ENCODE results near the gene VPS29. TPM values are rescaled to one million over a fixed set of nuclear protein-coding genes. Genes with fewer than 3 reads are reported as not detected.

VPS29 gene
- total and polyA plus RNA-seq, 9 of the 15 experiments (the other 6 are each of a cell fraction or from before 2014, with no cell fraction given): 85.8 to 638 (median 272) TPM

DNA sequence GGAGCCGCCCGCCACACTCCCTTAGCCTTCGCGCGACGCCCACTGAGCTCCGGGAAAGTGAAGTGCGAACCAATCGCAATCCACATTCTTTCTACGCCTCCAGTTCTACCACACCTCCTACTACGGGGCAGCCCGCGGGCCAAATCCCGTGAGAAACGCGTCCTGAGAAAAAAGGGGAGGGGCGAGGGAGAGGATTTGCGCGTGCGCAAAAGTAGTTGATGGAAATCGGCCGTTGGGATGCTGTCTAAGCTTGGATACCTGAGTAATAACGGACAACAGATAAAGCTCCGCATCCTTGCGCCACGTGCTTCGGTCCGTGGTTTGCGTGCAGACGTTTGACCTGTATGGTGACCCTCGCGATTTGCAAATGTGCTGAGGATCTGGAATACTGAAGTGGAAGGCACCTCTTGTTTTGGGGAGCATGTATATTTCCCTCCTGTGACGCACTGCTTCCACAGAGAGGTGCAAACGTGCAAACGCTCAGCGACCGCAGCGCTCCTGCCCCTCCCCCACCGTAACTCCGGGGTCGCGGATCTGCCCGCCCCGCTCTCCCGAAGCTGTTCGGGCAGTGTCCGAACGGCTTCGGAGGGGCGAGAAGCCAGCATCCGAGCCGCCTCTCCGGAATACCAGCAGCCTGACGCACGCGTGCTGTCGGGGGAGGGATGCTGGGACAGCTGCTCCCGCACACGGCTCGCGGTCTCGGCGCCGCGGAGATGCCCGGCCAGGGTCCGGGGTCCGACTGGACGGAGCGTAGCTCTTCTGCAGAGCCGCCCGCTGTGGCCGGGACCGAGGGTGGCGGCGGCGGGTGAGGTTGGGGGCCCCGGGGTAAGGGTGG, 33.5 kb downstream of the VPS29 start, which contains the start of the genes FAM216A and GPN3 (continued):
- peak; percentile 29 for TF ChIP-seq CCNT2 (IDR thresholded peaks at IDR 0.05; ENCODE audit: borderline replicate concordance, extremely low read depth, insufficient read length, low read depth, low read length)
- TF ChIP-seq POLR2H (tag; IDR thresholded peaks at IDR 0.05; ENCODE audit: low read depth): peak; percentile 73
- TF ChIP-seq, protein P1, sequence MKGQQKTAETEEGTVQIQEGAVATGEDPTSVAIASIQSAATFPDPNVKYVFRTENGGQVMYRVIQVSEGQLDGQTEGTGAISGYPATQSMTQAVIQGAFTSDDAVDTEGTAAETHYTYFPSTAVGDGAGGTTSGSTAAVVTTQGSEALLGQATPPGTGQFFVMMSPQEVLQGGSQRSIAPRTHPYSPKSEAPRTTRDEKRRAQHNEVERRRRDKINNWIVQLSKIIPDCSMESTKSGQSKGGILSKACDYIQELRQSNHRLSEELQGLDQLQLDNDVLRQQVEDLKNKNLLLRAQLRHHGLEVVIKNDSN (CRISPR knock-in tag; IDR thresholded peaks at IDR 0.05): peak; percentile 83
- peak; percentile 50 for TF ChIP-seq SMAD1 (IDR thresholded peaks at IDR 0.05; ENCODE audit: low read depth, low read length, partially characterized antibody)
- TF ChIP-seq ZBTB1 (CRISPR knock-in tag; IDR thresholded peaks at IDR 0.05; ENCODE audit: borderline replicate concordance, low read depth): peak; percentile 67; the same call in 1 of the 2 replicates
- 0 out of 2 replicates have a peak, but pooled peaks have one; percentile 15 for TF ChIP-seq KDM2B (CRISPR knock-in tag; IDR thresholded peaks at IDR 0.05)
- peak; percentile 20 for TF ChIP-seq SMAD4 (CRISPR knock-in tag; conservative IDR thresholded peaks at IDR 0.05)
- TF ChIP-seq, protein P2, sequence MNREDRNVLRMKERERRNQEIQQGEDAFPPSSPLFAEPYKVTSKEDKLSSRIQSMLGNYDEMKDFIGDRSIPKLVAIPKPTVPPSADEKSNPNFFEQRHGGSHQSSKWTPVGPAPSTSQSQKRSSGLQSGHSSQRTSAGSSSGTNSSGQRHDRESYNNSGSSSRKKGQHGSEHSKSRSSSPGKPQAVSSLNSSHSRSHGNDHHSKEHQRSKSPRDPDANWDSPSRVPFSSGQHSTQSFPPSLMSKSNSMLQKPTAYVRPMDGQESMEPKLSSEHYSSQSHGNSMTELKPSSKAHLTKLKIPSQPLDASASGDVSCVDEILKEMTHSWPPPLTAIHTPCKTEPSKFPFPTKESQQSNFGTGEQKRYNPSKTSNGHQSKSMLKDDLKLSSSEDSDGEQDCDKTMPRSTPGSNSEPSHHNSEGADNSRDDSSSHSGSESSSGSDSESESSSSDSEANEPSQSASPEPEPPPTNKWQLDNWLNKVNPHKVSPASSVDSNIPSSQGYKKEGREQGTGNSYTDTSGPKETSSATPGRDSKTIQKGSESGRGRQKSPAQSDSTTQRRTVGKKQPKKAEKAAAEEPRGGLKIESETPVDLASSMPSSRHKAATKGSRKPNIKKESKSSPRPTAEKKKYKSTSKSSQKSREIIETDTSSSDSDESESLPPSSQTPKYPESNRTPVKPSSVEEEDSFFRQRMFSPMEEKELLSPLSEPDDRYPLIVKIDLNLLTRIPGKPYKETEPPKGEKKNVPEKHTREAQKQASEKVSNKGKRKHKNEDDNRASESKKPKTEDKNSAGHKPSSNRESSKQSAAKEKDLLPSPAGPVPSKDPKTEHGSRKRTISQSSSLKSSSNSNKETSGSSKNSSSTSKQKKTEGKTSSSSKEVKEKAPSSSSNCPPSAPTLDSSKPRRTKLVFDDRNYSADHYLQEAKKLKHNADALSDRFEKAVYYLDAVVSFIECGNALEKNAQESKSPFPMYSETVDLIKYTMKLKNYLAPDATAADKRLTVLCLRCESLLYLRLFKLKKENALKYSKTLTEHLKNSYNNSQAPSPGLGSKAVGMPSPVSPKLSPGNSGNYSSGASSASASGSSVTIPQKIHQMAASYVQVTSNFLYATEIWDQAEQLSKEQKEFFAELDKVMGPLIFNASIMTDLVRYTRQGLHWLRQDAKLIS (CRISPR knock-in tag; IDR thresholded peaks at IDR 0.05): 0 out of 2 replicates have a peak, but pooled peaks have one; percentile 57
- peak; percentile 38; the same call in 1 of the 2 replicates for TF ChIP-seq ARID1B (IDR thresholded peaks at IDR 0.05)
- TF ChIP-seq RBM15 (IDR thresholded peaks at IDR 0.05; ENCODE audit: insufficient read depth, low read length): no peak
- TF ChIP-seq RNF2 (IDR thresholded peaks at IDR 0.05): peak; percentile 72; the same call in 1 of the 2 replicates
- 0 out of 2 replicates have a peak, but pooled peaks have one; percentile 12 for TF ChIP-seq MXI1 (IDR thresholded peaks at IDR 0.05; ENCODE audit: low read depth, low read length)
- TF ChIP-seq POU5F1 (IDR thresholded peaks at IDR 0.05; ENCODE audit: borderline replicate concordance, low read depth, low read length, partially characterized antibody): peak; percentile 98
- peak; percentile 90 for TF ChIP-seq ZEB2 (IDR thresholded peaks at IDR 0.05)
- no peak for TF ChIP-seq MCM7 (IDR thresholded peaks at IDR 0.05)
- peak; percentile 41 for TF ChIP-seq DACH1 (IDR thresholded peaks at IDR 0.05; ENCODE audit: partially characterized antibody)
- peak; percentile 36; the same call in 1 of the 2 replicates for TF ChIP-seq NFE2 (IDR thresholded peaks at IDR 0.05; ENCODE audit: low read depth)
- TF ChIP-seq GTF2E2 (tag; IDR thresholded peaks at IDR 0.05): 0 out of 2 replicates have a peak, but pooled peaks have one; percentile 20
- TF ChIP-seq, protein P3, sequence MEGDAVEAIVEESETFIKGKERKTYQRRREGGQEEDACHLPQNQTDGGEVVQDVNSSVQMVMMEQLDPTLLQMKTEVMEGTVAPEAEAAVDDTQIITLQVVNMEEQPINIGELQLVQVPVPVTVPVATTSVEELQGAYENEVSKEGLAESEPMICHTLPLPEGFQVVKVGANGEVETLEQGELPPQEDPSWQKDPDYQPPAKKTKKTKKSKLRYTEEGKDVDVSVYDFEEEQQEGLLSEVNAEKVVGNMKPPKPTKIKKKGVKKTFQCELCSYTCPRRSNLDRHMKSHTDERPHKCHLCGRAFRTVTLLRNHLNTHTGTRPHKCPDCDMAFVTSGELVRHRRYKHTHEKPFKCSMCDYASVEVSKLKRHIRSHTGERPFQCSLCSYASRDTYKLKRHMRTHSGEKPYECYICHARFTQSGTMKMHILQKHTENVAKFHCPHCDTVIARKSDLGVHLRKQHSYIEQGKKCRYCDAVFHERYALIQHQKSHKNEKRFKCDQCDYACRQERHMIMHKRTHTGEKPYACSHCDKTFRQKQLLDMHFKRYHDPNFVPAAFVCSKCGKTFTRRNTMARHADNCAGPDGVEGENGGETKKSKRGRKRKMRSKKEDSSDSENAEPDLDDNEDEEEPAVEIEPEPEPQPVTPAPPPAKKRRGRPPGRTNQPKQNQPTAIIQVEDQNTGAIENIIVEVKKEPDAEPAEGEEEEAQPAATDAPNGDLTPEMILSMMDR (IDR thresholded peaks at IDR 0.05 in 2 of 3, conservative IDR thresholded peaks at IDR 0.05 in 1 of 3; ENCODE audit: insufficient read depth in 2 of 3, low read depth in 1 of 3, low read length in 3 of 3): no peak; a peak in 1 of 6 replicates

Measured in K562 (cell line).